GM12878 (cell line): ENCODE data around the gene ISG15. TPM values are rescaled to one million over a fixed set of nuclear protein-coding genes. Genes with fewer than 3 reads are reported as not detected.

ENCODE experiments used
- BHLHE40 ChIP-seq, 2 experiments: fragments of 450-650 bp in 1 of 2; IDR thresholded peaks; 2 replicates each; pipeline ENCODE4 v1.6.1; 2011 to 2017; ENCODE audit warnings: low read depth in 2 of 2, borderline replicate concordance in 1 of 2, improper control_type of control experiment in 1 of 2, low read length in 1 of 2, mild to moderate bottlenecking in 1 of 2
- ESRRA ChIP-seq: IDR thresholded peaks from 2 replicates; pipeline ENCODE4 v1.6.1; 2012; ENCODE audit warnings: mild to moderate bottlenecking, low read length, improper control_type of control experiment
- GABPA ChIP-seq: IDR thresholded peaks from 2 replicates; pipeline ENCODE4 v1.6.1; 2014; ENCODE audit warnings: antibody characterized with exemption, low read depth, mild to moderate bottlenecking, inconsistent platforms
- IKZF1 ChIP-seq: fragments of 450-650 bp; conservative IDR thresholded peaks from 2 replicates; pipeline ENCODE4 v1.6.1; 2017; ENCODE audit warnings: antibody characterized with exemption, mild to moderate bottlenecking
- IRF4 ChIP-seq: IDR thresholded peaks from 2 replicates; pipeline ENCODE4 v1.6.1; 2011; ENCODE audit warnings: low read depth, low read length
- KLF5 ChIP-seq: fragments of 450-650 bp; IDR thresholded peaks from 2 replicates; pipeline ENCODE4 v1.6.1; 2014; ENCODE audit warnings: mild to moderate bottlenecking; ENCODE audit not compliant: partially characterized antibody
- LARP7 ChIP-seq: fragments of 450-650 bp; IDR thresholded peaks from 2 replicates; pipeline ENCODE4 v1.6.1; 2017; ENCODE audit warnings: mild to moderate bottlenecking
- MTA2 ChIP-seq: fragments of 450-650 bp; IDR thresholded peaks from 2 replicates; pipeline ENCODE4 v1.6.1; 2016; ENCODE audit warnings: low read depth, mild to moderate bottlenecking, moderate library complexity
- NFYA ChIP-seq: IDR thresholded peaks from 2 replicates; pipeline ENCODE4 v1.6.1; 2011; ENCODE audit warnings: low read depth, mild to moderate bottlenecking, low read length, improper control_type of control experiment, borderline replicate concordance
- NR2C1 ChIP-seq: fragments of 450-650 bp; IDR thresholded peaks from 2 replicates; pipeline ENCODE4 v1.6.1; 2017; ENCODE audit warnings: antibody characterized with exemption, mild to moderate bottlenecking, moderate library complexity
- PAX8 ChIP-seq: fragments of 450-650 bp; IDR thresholded peaks from 2 replicates; pipeline ENCODE4 v1.6.1; 2017; ENCODE audit warnings: mild to moderate bottlenecking, moderate library complexity
- RAD21 ChIP-seq: IDR thresholded peaks from 2 replicates; pipeline ENCODE4 v1.6.1; 2011; ENCODE audit warnings: mild to moderate bottlenecking, low read depth, low read length, moderate library complexity; ENCODE audit not compliant: insufficient read depth
- RFX5 ChIP-seq: IDR thresholded peaks from 2 replicates; pipeline ENCODE4 v1.6.1; 2011; ENCODE audit warnings: low read depth, low read length, improper control_type of control experiment
- RUNX3 ChIP-seq: IDR thresholded peaks from 2 replicates; pipeline ENCODE4 v1.6.1; 2012; ENCODE audit warnings: low read length, inconsistent platforms
- SRF ChIP-seq, 2 experiments: IDR thresholded peaks; 2 replicates each; pipeline ENCODE4 v1.6.1; 2011; ENCODE audit warnings: low read depth in 2 of 2, low read length in 2 of 2, mild to moderate bottlenecking in 1 of 2, moderate library complexity in 1 of 2
- STAT3 ChIP-seq: IDR thresholded peaks from 2 replicates; pipeline ENCODE4 v1.6.1; 2011; ENCODE audit warnings: low read depth, low read length, improper control_type of control experiment
- ZBED1 ChIP-seq: IDR thresholded peaks from 2 replicates; pipeline ENCODE4 v1.6.1; 2016; ENCODE audit warnings: borderline replicate concordance
- polyA plus RNA-seq, 11 experiments: library from polyadenylated mRNA; depleted of rRNA in 4 of 11; unstranded in 6 of 11; stranded (reverse) in 5 of 11; fragments of >200 nt; fragmentation: Nextera tagmentation in 4 of 11; fragmentation: Illumina TruSeq in 1 of 11; extraction: Ambion mirVana in 4 of 11; extraction: Trizol in 1 of 11; gene quantifications; 1 replicate in 1 of 11; 2 replicates in 10 of 11; pipeline versions ENCODE4 v1.2.1 to v1.2.3, GENCODE V29; 2011 to 2016; ENCODE audit warnings: inconsistent platforms in 2 of 11, missing spikeins in 2 of 11, low read depth in 1 of 11
- total RNA-seq, 4 experiments: library from RNA; depleted of rRNA in 3 of 4; stranded (reverse); fragments of >200 nt in 3 of 4; fragmentation: Illumina TruSeq in 1 of 4; extraction: Trizol in 1 of 4; gene quantifications; 2 replicates each; pipeline versions ENCODE4 v1.2.1 to v1.2.3, GENCODE V29; 2013 to 2021
- TF ChIP-seq, protein P1 (sequence below): fragments of 450-650 bp; formaldehyde crosslinking; IDR thresholded peaks from 2 replicates; pipeline ENCODE4 v1.4.0; 2020; ENCODE audit warnings: mild to moderate bottlenecking, moderate library complexity
- TF ChIP-seq, protein P2 (sequence below): fragments of 450-650 bp; IDR thresholded peaks from 2 replicates; pipeline ENCODE4 v1.6.1; 2016; ENCODE audit warnings: mild to moderate bottlenecking
- TF ChIP-seq, protein P3 (sequence below): fragments of 450-650 bp; IDR thresholded peaks from 2 replicates; pipeline ENCODE4 v1.6.1; 2018; ENCODE audit warnings: borderline replicate concordance, mild to moderate bottlenecking; ENCODE audit not compliant: partially characterized antibody
- TF ChIP-seq, protein P4 (sequence below): IDR thresholded peaks from 2 replicates; pipeline ENCODE4 v1.6.1; 2011; ENCODE audit warnings: low read depth, low read length, improper control_type of control experiment, borderline replicate concordance

The ISG15 gene
- total and polyA plus RNA-seq, 10 of the 15 experiments (the other 5 are each of a cell fraction or from before 2014, with no cell fraction given): 7.8 to 384 (median 274) TPM

DNA sequence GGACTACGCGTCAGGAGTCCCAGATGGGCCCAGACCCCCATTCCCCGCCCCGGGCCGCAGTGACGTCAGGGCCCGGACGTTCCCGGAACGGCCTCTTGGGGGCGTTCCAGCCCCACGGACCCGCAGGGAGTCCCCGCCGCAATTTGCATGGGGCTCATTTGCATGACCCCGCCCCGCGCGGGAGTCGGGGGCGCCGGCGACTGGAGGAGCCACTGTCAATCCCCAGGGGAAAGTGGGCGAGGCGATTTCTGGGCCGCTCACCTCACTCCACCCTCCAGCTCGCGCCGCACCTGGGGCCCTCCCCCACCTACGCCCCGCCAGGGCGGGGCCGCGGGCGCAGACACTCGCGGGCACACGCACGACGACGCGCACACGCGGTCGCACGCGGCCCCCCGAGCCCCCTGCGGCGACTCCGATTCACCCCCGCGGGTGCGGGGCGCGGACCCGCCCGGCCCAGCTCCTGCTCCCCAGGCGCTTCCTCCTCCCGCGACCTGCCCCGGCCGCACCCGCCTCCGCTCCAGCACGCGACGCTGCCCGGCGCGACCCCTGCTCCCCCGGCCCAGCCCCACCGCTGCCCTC, 19.8 kb downstream of the ISG15 start (continued):
- TF ChIP-seq IRF4: no peak
- TF ChIP-seq, protein P1, sequence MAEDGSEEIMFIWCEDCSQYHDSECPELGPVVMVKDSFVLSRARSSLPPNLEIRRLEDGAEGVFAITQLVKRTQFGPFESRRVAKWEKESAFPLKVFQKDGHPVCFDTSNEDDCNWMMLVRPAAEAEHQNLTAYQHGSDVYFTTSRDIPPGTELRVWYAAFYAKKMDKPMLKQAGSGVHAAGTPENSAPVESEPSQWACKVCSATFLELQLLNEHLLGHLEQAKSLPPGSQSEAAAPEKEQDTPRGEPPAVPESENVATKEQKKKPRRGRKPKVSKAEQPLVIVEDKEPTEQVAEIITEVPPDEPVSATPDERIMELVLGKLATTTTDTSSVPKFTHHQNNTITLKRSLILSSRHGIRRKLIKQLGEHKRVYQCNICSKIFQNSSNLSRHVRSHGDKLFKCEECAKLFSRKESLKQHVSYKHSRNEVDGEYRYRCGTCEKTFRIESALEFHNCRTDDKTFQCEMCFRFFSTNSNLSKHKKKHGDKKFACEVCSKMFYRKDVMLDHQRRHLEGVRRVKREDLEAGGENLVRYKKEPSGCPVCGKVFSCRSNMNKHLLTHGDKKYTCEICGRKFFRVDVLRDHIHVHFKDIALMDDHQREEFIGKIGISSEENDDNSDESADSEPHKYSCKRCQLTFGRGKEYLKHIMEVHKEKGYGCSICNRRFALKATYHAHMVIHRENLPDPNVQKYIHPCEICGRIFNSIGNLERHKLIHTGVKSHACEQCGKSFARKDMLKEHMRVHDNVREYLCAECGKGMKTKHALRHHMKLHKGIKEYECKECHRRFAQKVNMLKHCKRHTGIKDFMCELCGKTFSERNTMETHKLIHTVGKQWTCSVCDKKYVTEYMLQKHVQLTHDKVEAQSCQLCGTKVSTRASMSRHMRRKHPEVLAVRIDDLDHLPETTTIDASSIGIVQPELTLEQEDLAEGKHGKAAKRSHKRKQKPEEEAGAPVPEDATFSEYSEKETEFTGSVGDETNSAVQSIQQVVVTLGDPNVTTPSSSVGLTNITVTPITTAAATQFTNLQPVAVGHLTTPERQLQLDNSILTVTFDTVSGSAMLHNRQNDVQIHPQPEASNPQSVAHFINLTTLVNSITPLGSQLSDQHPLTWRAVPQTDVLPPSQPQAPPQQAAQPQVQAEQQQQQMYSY (CRISPR knock-in tag): no peak
- TF ChIP-seq MTA2: peak; percentile 5; the same call in 1 of the 2 replicates
- TF ChIP-seq, protein P2, sequence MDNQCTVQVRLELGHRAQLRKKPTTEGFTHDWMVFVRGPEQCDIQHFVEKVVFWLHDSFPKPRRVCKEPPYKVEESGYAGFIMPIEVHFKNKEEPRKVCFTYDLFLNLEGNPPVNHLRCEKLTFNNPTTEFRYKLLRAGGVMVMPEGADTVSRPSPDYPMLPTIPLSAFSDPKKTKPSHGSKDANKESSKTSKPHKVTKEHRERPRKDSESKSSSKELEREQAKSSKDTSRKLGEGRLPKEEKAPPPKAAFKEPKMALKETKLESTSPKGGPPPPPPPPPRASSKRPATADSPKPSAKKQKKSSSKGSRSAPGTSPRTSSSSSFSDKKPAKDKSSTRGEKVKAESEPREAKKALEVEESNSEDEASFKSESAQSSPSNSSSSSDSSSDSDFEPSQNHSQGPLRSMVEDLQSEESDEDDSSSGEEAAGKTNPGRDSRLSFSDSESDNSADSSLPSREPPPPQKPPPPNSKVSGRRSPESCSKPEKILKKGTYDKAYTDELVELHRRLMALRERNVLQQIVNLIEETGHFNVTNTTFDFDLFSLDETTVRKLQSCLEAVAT: no peak
- no peak for TF ChIP-seq NFYA
- no peak for TF ChIP-seq ESRRA
- TF ChIP-seq NR2C1: 0 out of 2 replicates have a peak, but pooled peaks have one; percentile 24
- TF ChIP-seq PAX8: no peak
- no peak for TF ChIP-seq ZBED1
- peak; percentile 74 for TF ChIP-seq RAD21
- no peak for TF ChIP-seq GABPA
- TF ChIP-seq, protein P3, sequence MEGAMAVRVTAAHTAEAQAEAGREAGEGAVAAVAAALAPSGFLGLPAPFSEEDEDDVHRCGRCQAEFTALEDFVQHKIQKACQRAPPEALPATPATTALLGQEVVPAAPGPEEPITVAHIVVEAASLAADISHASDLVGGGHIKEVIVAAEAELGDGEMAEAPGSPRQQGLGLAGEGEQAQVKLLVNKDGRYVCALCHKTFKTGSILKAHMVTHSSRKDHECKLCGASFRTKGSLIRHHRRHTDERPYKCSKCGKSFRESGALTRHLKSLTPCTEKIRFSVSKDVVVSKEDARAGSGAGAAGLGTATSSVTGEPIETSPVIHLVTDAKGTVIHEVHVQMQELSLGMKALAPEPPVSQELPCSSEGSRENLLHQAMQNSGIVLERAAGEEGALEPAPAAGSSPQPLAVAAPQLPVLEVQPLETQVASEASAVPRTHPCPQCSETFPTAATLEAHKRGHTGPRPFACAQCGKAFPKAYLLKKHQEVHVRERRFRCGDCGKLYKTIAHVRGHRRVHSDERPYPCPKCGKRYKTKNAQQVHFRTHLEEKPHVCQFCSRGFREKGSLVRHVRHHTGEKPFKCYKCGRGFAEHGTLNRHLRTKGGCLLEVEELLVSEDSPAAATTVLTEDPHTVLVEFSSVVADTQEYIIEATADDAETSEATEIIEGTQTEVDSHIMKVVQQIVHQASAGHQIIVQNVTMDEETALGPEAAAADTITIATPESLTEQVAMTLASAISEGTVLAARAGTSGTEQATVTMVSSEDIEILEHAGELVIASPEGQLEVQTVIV: no peak
- TF ChIP-seq RUNX3: peak; percentile 59
- peak; percentile 58 for TF ChIP-seq IKZF1
- TF ChIP-seq, protein P4, sequence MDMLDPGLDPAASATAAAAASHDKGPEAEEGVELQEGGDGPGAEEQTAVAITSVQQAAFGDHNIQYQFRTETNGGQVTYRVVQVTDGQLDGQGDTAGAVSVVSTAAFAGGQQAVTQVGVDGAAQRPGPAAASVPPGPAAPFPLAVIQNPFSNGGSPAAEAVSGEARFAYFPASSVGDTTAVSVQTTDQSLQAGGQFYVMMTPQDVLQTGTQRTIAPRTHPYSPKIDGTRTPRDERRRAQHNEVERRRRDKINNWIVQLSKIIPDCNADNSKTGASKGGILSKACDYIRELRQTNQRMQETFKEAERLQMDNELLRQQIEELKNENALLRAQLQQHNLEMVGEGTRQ: no peak
- no peak for TF ChIP-seq STAT3
- TF ChIP-seq BHLHE40 (IDR thresholded peaks at IDR 0.05; ENCODE audit: borderline replicate concordance in 1 of 2, low read depth in 2 of 2, low read length in 1 of 2): peak; percentile 26 to 92; a peak in 2 of 4 replicates
- 0 out of 2 replicates have a peak, but pooled peaks have one; percentile 28 for TF ChIP-seq RFX5
- peak; percentile 87 for TF ChIP-seq LARP7
- TF ChIP-seq SRF (IDR thresholded peaks at IDR 0.05; ENCODE audit: low read depth in 2 of 2, low read length in 2 of 2): no peak
- peak; percentile 71 for TF ChIP-seq KLF5
